DMS53 treated with DMSO at 0.1 percent for 48 hours (cell line): ENCODE data around the gene MAP2K7.
"Not testable (repeated sequence)": the region's sequence is repeated elsewhere in the genome, so short reads cannot be mapped to it uniquely, and the experiment has no call there.

Experiments
- DNase-seq: peaks from one replicate; lab custom pipeline; 2025; ENCODE audit not compliant: unreplicated experiment; lab: John Stamatoyannopoulos, UW

The MAP2K7 gene

GRCh38 chr19:7928741-7929701, 25.3 kb downstream of the MAP2K7 start:
- DNase-seq = no peak

GRCh38 chr19:7930030-7930429, 26.4 kb downstream of the MAP2K7 start:
- not testable (repeated sequence) for DNase-seq

GRCh38 chr19:7930765-7931164, 27.1 kb downstream of the MAP2K7 start:
- DNase-seq = no peak

- no peak for DNase-seq
Observed at GRCh38 chr19:7931221-7932061, 27.8 kb downstream of the MAP2K7 start.

GRCh38 chr19:7932276-7932929, 28.7 kb downstream of the MAP2K7 start:
- no peak for DNase-seq

- no peak for DNase-seq
Observed at GRCh38 chr19:7932930-7933300, 29.2 kb downstream of the MAP2K7 start.

- no peak for DNase-seq
Observed at GRCh38 chr19:7933411-7933810, 29.7 kb downstream of the MAP2K7 start.

- DNase-seq = no peak
Observed at GRCh38 chr19:7933828-7934725, 30.4 kb downstream of the MAP2K7 start.

- DNase-seq = no peak
Observed at GRCh38 chr19:7934766-7935165, 31.1 kb downstream of the MAP2K7 start.

- DNase-seq = no peak
Observed at GRCh38 chr19:7940841-7941240, 37.2 kb downstream of the MAP2K7 start.

GRCh38 chr19:7941895-7942596, 38.4 kb downstream of the MAP2K7 start:
- no peak for DNase-seq

GRCh38 chr19:7942981-7943443, 39.3 kb downstream of the MAP2K7 start:
- no peak for DNase-seq

- peak; percentile 93 for DNase-seq
Observed at GRCh38 chr19:7943444-7944176, 39.9 kb downstream of the MAP2K7 start, which contains the start of gene TIMM44. TIMM44 (minus strand) TSS chr19:7943666; CDS start chr19:7943651, 15 bp downstream.

GRCh38 chr19:7944177-7944761, 40.6 kb downstream of the MAP2K7 start:
- DNase-seq = peak; percentile 71

GRCh38 chr19:7947939-7948338, 44.3 kb downstream of the MAP2K7 start:
- no peak for DNase-seq

GRCh38 chr19:7953060-7953459, 49.4 kb downstream of the MAP2K7 start:
- no peak for DNase-seq

GRCh38 chr19:7953576-7953975, 49.9 kb downstream of the MAP2K7 start:
- no peak for DNase-seq

- DNase-seq = no peak
Observed at GRCh38 chr19:7955696-7956095, 52.0 kb downstream of the MAP2K7 start.
